Endodermal cell (in vitro differentiated cells): ENCODE measurements around the gene MAST2. TPM values are rescaled to one million over a fixed set of nuclear protein-coding genes. Genes with fewer than 3 reads are reported as not detected.

Source experiments
- DNase-seq: peaks from one replicate; pipeline ENCODE4 v3.0.0-alpha.2; 2017
- H3K27ac ChIP-seq: 2 replicates; pipeline ENCODE4 v1.5.1; 2013; ENCODE audit warnings: mild to moderate bottlenecking, low read depth, low read length, moderate library complexity
- H3K27me3 ChIP-seq: 2 replicates; pipeline ENCODE4 v1.6.1; 2013; ENCODE audit warnings: mild to moderate bottlenecking, low read length, moderate library complexity; ENCODE audit not compliant: insufficient read depth, control insufficient read depth, poor library complexity, severe bottlenecking
- H3K36me3 ChIP-seq: 2 replicates; pipeline ENCODE4 v1.7.0; 2013; ENCODE audit warnings: mild to moderate bottlenecking, low read length, moderate library complexity; ENCODE audit not compliant: control insufficient read depth, insufficient read depth
- H3K4me1 ChIP-seq: one replicate; pipeline ENCODE4 v1.7.0; 2013; ENCODE audit warnings: low read length; ENCODE audit not compliant: control insufficient read depth, insufficient read depth
- H3K4me3 ChIP-seq: 2 replicates; pipeline ENCODE4 v1.5.1; 2013; ENCODE audit warnings: mild to moderate bottlenecking, low read length, moderate library complexity
- H3K9ac ChIP-seq: 2 replicates; pipeline ENCODE4 v1.6.1; 2013; ENCODE audit warnings: mild to moderate bottlenecking, low read length, moderate library complexity; ENCODE audit not compliant: poor library complexity, severe bottlenecking; ENCODE audit errors: extremely low read depth
- H3K9me3 ChIP-seq: 2 replicates; pipeline ENCODE4 v1.6.1; 2013; ENCODE audit warnings: mild to moderate bottlenecking, low read length, moderate library complexity; ENCODE audit not compliant: control insufficient read depth
- H3K27ac Mint-ChIP-seq: 2 replicates; pipeline ENCODE4 v1.8.0; 2020; ENCODE audit warnings: mixed read lengths
- H3K27me3 Mint-ChIP-seq: 2 replicates; pipeline ENCODE4 v1.8.0; 2021; ENCODE audit warnings: mild to moderate bottlenecking, mixed read lengths; ENCODE audit not compliant: insufficient read depth
- H3K36me3 Mint-ChIP-seq: 2 replicates; pipeline ENCODE4 v1.8.0; 2020; ENCODE audit warnings: low read depth, mixed read lengths
- H3K4me1 Mint-ChIP-seq: 2 replicates; pipeline ENCODE4 v1.8.0; 2020; ENCODE audit warnings: mixed read lengths
- H3K4me3 Mint-ChIP-seq: 2 replicates; pipeline ENCODE4 v1.8.0; 2020; ENCODE audit warnings: mild to moderate bottlenecking, moderate library complexity, mixed read lengths
- H3K9me3 Mint-ChIP-seq: 2 replicates; pipeline ENCODE4 v1.8.0; 2020; ENCODE audit warnings: mild to moderate bottlenecking, mixed read lengths
- CTCF ChIP-seq: fragments of 200-600 bp; sonication (generic); conservative IDR thresholded peaks from 2 replicates; pipeline ENCODE4 v1.5.0; 2021; ENCODE audit warnings: antibody characterized with exemption, mild to moderate bottlenecking
- WGBS, 2 experiments: methylation state at CpG; one replicate each; pipeline versions ENCODE4 v1.1.5 to v1.1.7; 2013; ENCODE audit warnings: missing lambda C conversion rate in 2 of 2, mixed read lengths in 1 of 2; ENCODE audit not compliant: insufficient coverage in 1 of 2, insufficient read length in 1 of 2; 5-methylcytosine and 5-hydroxymethylcytosine counted together
- total RNA-seq, 2 donors: library from RNA; stranded (reverse); fragmentation: NEBNext Ultra II Directional in 1 of 2; extraction: Animal tissue kit (Norgen Biotek cat#: 25700) in 1 of 2; gene quantifications; 2 replicates in 1 of 2; 3 replicates in 1 of 2; pipeline ENCODE4 v1.2.1, GENCODE V29; 2021

Gene MAST2
- total RNA-seq, 2 donors from 2014 or later = 46.3 to 60.7 TPM

DNA sequence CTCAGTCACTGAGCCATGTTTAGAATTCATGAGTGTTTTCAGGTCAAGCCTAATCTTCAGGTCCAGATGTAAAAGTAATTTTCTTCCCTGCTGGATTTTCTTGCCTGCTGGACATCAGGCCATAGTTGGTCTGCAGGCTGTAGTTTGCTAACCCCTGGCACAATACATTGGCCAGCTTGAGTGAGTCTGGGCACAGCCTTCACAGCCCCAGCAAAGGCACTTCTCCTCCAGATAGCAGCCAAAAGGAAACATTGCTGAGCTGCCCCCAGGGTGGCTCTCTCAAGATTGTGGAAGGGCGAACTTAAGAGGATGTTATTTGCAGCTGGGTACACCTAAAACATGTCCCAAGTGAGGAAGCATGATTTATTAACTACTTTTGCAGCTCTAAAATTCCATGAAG lies 202.2 kb downstream of the MAST2 start:
- TF ChIP-seq CTCF = no peak
- no peak overlapping the region for H3K4me3 Mint-ChIP-seq
- no peak overlapping the region for H3K27ac ChIP-seq

GRCh38 chr1:46008585-46008984 lies 205.2 kb downstream of the MAST2 start:
- H3K9me3 Mint-ChIP-seq = no peaks in the 10 kb centered on the region
- TF ChIP-seq CTCF = peak; percentile 41
- no peaks in the 10 kb centered on the region for H3K27me3 Mint-ChIP-seq
- DNase-seq = peak; percentile 36
- H3K36me3 ChIP-seq = peaks cover 69% of the 10 kb centered on the region
- H3K36me3 Mint-ChIP-seq = peaks cover 79% of the 10 kb centered on the region
- no peak overlapping the region for H3K4me3 ChIP-seq
- no peak overlapping the region for H3K4me3 Mint-ChIP-seq
- H3K9me3 ChIP-seq = peaks cover 3% of the 10 kb centered on the region
- peaks cover 28% of the 10 kb centered on the region for H3K4me1 Mint-ChIP-seq
- peak overlapping the region; percentile 60 for H3K27ac Mint-ChIP-seq
- H3K9ac ChIP-seq = no peak overlapping the region
- H3K27ac ChIP-seq = no peak overlapping the region
- H3K4me1 ChIP-seq = peaks cover 9% of the 10 kb centered on the region
- no peaks in the 10 kb centered on the region for H3K27me3 ChIP-seq

More for the DNA sequence above, 202.2 kb downstream of the MAST2 start:
- WGBS, 2 experiments = 100% methylated on average over 1 of the region's 1 CpG
- peaks cover 32% of the 10 kb centered on the region for H3K4me1 Mint-ChIP-seq
- peak; percentile 24 for DNase-seq
- H3K27me3 Mint-ChIP-seq = no peaks in the 10 kb centered on the region
- no peak overlapping the region for H3K9ac ChIP-seq
- H3K36me3 Mint-ChIP-seq = peaks cover 56% of the 10 kb centered on the region
- no peaks in the 10 kb centered on the region for H3K9me3 ChIP-seq
- H3K36me3 ChIP-seq = peaks cover 56% of the 10 kb centered on the region
- H3K27me3 ChIP-seq = no peaks in the 10 kb centered on the region
- peaks cover 9% of the 10 kb centered on the region for H3K4me1 ChIP-seq
- no peak overlapping the region for H3K4me3 ChIP-seq
- peak overlapping the region; percentile 50 for H3K27ac Mint-ChIP-seq
- H3K9me3 Mint-ChIP-seq = no peaks in the 10 kb centered on the region

GRCh38 chr1:46010611-46011010 lies 207.2 kb downstream of the MAST2 start:
- 97 to 100% methylated on average over 3 to 6 of the region's 6 CpGs for WGBS, 2 experiments
- Histone ChIP-seq H3K4me1 (peaks cover 7% of the 10 kb centered on the region), H3K27me3 (no peaks in the 10 kb centered on the region), H3K27ac (no peak overlapping the region), H3K9ac (no peak overlapping the region), H3K4me3 (no peak overlapping the region), H3K9me3 (peaks cover 5% of the 10 kb centered on the region), H3K36me3 (peaks cover 61% of the 10 kb centered on the region)
- H3K4me3 Mint-ChIP-seq = no peak overlapping the region
- DNase-seq = no peak
- H3K36me3 Mint-ChIP-seq = peaks cover 75% of the 10 kb centered on the region
- peaks cover 21% of the 10 kb centered on the region for H3K4me1 Mint-ChIP-seq
- no peaks in the 10 kb centered on the region for H3K27me3 Mint-ChIP-seq
- H3K9me3 Mint-ChIP-seq = peaks cover 2% of the 10 kb centered on the region
- no peak for TF ChIP-seq CTCF
- H3K27ac Mint-ChIP-seq = no peak overlapping the region
